Left forelimb (tissue), 1 donor: ENCODE data around the gene FAM50A.
"Not testable (repeated sequence)": the region's sequence is repeated elsewhere in the genome, so short reads cannot be mapped to it uniquely, and the experiment has no call there.

Source experiments
- DNase-seq: peaks from one replicate; pipeline ENCODE4 v3.0.0-alpha.2; 2018; ENCODE audit warnings: low spot score

Gene FAM50A

GRCh38 chrX:154484255-154485149 lies 40.6 kb downstream of the FAM50A start:
- DNase-seq: no peak

DNA sequence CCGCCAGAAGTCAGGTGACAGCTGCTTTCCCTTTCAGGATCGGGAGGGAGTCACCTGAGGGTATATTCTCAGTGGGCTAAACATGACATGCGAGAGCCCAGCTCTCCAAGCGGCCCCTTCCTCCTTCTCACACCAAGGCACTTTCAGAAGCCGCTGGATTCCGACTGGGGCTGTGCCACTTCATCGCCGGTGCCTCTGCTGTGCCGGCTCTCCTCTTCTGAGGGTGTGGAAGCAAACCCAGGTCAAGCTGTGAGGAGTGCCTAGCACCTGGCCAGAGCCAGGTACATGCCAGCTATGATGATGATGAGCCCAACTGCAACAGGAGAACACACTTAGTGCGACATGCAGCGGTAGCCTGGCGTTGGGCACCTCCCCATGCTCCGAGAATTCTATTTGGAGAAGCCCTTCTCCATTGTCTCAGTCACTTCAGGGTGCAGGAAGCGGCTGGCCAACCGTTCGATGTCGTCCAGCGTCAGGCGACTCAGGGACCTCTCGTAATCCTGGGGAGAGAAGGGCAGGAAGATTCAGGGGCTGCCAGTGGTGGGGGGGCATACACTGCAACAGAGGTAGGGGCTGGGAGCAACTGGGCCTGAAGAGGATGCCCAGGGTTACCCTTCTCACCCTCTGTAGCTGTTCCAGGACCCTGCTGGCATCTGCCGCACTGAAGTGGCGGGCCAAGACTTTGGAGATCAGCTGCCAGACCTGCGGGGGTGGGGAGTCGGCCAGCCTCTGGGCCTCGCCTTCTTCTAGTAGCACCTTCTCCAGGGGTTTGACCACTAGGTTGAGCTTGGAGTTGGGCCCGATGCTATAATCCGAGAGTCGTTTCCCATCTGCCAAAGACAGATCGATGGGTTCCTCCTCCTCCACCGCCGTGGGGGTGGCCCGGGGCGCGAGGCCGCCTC lies 41.5 kb downstream of the FAM50A start:
- no peak for DNase-seq

- DNase-seq: no peak
These were observed 42.1 kb downstream of the FAM50A start for GRCh38 chrX:154486052-154486395.

GRCh38 chrX:154486396-154487207 lies 42.7 kb downstream of the FAM50A start, which contains the start of gene UBL4A:
UBL4A (minus strand) TSS chrX:154486615; CDS start chrX:154486584, 31 bp downstream.
- DNase-seq: peak; percentile 72

DNA sequence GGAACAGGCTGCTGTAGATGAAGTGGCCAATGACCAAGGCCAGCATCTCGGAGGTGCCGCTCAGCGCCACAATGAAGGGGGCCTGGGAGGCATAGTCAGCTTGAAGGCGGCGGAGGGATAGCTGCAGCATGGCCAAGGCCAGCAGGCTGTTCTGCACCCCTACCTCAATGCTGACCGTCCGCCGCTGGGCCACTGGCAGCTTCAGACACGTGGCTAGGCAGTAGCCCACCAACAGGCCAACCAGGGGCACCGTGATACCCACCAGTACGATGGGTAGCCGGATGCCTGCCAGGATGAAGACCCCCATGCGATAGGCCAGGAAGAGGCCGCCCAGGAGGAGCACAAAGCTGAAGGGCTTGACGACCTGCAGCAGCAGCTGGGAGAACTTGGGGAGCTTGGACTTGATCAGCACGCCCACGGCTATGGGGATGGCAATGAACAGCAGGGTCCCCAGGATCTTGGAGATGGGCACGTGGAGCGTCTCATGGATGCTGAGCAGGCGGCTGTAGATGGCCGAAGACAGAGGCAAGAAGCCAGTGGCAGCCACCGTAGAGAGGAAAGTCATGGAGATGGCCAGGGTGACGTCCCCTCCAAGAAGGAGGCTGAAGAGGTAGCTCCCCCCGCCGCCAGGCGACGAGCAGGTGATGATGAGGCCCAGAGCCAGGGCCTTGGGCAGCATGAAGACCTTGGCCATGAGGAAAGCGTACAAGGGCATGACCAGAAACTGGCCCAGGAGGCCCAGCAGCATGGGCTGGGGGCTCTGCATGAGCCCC lies 43.8 kb downstream of the FAM50A start:
- no peak for DNase-seq

DNA sequence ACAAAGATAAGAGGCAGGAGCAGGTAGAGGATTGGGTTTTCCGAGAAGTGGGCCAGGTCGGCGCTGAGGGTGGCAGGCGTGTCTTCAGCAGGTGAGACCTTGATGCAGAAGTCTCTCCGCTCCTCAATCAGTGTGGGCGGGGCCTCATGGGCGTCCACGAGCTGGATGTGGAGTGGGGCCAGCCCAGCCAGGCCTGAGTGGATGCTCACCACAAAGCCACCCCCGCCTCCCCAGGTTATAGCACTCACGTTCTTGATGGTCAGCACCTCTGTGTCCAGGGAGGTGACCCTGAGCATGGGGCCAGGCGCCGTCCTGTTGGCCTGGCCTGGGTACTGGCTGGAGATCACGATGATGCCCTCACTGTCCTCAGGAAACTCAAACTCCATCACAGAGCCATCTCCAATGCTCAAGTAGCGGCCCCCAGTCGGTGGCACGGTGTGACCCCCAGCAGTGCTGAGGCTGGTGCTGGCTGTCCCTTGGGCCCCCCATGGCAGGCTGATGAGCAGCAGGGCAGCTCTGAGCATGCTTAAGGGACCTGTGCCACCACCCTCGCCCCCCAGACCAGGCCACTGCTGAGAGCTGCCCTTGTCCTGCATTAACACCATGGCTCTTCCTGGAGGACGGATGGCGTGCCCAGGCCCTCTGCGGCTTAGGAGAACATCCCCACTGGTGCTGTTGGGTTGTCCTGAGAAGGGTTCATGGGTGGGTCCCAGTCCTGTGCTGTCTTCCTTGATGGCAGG lies 44.6 kb downstream of the FAM50A start:
- no peak for DNase-seq

DNA sequence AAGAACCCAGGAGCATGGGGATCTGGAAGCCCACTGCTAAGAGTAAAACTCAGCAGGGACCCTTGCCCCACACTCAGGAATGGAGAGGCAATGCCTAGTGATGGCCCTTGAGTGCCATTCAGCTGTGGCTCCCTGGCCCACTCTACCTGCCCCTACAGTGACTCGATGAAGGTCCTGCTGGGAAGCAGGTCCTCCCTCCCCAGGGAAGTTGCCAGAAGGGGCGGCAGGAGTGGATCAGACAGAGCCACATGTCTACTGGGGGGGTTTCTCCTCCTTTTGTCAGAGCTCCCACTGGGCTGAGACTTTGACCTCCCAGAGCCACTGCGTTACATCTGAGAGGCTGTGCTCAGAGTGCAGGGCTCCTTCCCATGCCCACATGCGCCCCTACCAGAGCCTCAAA lies 45.2 kb downstream of the FAM50A start:
- DNase-seq: no peak

DNA sequence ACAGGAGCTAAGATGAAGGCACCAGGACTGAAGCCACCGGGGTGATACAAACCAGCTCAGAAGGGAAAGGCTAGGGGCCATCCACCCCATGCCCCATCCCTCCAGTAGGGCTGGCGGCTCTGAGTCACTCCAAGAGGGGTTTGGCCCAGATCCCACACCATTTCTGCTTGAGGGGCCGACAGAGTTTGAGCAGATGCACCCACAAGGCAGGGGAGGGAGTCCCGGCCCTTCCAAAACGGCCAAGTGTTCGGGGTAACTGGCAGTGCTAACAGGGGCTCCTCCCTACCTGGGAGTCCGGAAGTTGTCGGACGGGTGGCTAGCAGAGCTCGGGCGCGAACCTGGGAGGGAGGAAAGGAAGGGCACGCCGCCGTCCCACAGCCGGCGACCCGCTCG lies 46.1 kb downstream of the FAM50A start:
- no peak for DNase-seq

DNA sequence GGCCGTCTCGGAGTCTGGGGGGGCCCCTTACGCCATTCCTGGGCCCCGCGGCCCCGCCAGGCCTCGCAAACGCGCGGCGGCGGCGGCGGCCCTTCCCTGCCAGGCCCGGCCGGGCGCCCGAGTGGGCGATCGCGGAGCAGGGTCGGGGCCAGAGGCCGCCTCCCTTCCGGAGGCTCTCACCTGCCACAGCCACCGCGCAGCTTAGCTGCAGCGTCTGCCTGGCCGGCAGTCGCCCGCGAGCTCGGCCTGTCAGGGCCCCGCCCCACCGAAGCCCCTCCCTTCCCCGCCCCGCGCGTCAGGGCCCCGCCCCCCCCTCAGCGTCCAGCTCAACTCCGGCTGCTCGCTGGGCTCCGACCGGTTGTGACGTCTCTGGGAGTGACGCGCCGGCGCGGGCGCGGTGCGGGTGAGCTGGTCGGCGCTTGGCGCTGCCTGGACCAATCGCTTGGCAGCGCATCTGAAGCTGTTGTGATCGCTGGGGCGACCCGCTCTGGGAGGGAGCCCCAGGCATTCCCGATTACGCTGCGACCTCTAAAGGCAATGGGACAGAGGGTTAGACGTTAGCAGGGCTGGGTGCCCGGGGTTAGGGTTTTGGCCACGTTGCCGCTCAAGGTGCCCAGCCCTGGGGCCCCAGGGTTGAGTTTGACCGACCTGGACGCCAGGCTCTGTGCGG lies 46.6 kb downstream of the FAM50A start, which contains the start of gene SLC10A3:
Gene SLC10A3 (minus strand): TSS at position 216 of the 670 bp plus-strand sequence. CDS start 1,689 bp downstream, outside the sequence.
- DNase-seq: peak; percentile 91

DNA sequence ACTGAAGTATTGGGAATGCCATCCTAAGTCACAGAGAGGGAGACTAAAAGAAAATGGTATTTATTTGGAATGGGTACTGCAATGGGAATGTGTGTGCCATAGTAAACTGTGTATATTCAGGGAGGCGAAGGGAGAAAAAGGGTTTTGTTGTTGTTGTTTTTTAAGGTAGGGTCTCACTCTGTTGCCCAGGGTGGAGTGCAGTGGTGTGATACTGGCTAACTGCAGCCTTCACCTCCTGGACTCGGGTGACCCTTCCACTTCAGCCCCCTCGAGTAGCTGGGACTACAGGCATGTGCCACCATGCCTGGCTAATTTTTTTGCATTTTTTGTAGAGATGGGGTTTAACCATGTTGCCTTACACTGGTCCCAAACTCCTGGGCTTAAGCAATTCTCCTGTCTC lies 50.8 kb downstream of the FAM50A start:
- no peak for DNase-seq

DNA sequence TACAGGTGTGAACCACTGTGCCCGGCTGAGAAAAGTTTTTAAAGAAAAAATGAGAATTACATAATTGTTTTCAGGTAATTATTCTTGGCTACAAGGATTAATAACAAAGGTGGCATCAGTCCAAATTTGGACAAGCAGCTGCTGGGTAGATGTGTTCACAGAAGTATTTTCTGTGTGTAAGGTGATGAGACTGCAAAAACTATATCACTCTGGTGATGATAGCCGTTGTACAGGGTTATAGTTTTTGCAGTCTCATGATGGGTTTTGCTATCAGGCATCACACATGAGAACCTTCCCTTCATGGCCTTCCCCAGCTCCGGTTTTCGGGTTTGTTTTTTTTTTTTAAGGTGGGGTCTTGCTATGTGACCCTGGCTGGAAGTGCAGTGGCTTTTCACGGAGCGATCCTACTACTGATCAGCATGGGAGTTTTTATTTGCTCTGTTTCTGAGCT lies 51.6 kb downstream of the FAM50A start:
- no peak for DNase-seq

GRCh38 chrX:154496591-154497137 lies 52.7 kb downstream of the FAM50A start:
- not testable (repeated sequence) for DNase-seq
